GM13977 (cell line): ENCODE results near the gene FBXW4.

ENCODE experiments used
- DNase-seq: peaks from one replicate; pipeline ENCODE4 v3.0.0; 2012; ENCODE audit warnings: low spot score
- in situ Hi-C: fragments of 300-500 bp; cut with MboI; formaldehyde crosslinking; loops from one replicate; pipeline ENCODE4 v1.12.0; 2022; ENCODE audit warnings: low sequenced_read_pairs, low pct_unique_long_range_greater_than_20kb, mixed read lengths, inconsistent platforms; ENCODE audit not compliant: unreplicated experiment
- TF ChIP-seq, protein P1 (sequence below): IDR thresholded peaks from 2 replicates; pipeline ENCODE4 v1.5.1; 2012; ENCODE audit warnings: mild to moderate bottlenecking, control low read depth; ENCODE audit not compliant: insufficient read depth; ENCODE audit errors: extremely low read depth, missing control alignments

Gene FBXW4

DNA sequence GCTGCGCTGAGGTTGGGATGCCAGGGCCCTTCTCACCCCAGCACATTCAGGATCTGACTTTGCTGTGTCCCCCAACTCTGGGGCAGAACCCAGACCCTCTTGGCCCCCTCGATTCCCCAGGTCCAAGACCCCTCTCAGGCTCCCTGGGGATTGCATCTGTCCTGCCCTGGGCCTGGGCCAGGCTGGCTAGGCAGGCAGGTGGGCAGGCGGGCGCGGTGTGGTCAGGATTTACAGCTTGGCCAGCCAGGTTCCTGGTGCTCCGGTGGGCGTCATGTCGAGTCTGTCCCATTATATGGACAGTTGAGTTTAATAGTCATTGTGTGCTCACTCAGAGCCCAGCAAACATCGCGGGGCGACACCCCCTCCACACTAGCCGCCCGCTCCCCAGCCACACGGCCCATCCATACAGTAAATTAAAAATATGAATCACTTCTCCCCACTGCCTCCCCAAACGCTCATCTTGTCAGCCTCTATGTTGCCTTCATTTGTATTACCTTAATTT, 130.4 kb downstream of the FBXW4 start:
- TF ChIP-seq, protein P1, sequence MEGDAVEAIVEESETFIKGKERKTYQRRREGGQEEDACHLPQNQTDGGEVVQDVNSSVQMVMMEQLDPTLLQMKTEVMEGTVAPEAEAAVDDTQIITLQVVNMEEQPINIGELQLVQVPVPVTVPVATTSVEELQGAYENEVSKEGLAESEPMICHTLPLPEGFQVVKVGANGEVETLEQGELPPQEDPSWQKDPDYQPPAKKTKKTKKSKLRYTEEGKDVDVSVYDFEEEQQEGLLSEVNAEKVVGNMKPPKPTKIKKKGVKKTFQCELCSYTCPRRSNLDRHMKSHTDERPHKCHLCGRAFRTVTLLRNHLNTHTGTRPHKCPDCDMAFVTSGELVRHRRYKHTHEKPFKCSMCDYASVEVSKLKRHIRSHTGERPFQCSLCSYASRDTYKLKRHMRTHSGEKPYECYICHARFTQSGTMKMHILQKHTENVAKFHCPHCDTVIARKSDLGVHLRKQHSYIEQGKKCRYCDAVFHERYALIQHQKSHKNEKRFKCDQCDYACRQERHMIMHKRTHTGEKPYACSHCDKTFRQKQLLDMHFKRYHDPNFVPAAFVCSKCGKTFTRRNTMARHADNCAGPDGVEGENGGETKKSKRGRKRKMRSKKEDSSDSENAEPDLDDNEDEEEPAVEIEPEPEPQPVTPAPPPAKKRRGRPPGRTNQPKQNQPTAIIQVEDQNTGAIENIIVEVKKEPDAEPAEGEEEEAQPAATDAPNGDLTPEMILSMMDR = no peak
- in situ Hi-C loops = loop anchor here (25.0 kb wide), 2 partner anchors 252 to 352 kb away; no protein-coding TSS in a partner anchor

DNA sequence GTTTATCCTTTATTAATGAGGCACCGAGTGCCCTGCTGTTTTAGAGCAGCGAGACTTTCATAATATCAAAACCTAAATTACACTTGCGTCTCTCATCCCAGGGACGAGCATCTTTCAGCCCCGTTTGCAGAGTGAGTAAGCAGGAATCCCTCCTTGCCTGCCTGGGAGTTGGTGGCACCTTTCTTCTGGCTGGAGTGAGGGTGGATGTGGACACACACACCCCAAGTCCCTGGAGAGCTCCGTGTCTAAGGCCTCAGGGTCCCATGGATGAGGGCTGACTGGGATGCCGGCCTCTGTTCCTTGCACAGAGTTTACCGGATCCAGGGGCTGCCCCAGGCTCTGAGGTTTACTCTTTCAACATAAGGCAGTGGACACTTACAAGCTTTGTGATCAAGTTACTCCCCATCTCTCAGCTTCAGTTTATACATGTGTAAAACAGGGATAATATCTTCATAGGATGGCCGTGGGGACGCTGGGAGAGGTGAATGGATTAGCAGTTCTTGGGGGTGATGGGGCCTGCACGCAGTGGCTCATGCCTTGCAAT, 131.4 kb downstream of the FBXW4 start:
- no peak for DNase-seq
- TF ChIP-seq, protein P1 = no peak
- in situ Hi-C loops = loop anchor here (25.0 kb wide), 2 partner anchors 251 to 351 kb away; no protein-coding TSS in a partner anchor

More for the DNA sequence above, 130.4 kb downstream of the FBXW4 start:
- DNase-seq = no peak

DNA sequence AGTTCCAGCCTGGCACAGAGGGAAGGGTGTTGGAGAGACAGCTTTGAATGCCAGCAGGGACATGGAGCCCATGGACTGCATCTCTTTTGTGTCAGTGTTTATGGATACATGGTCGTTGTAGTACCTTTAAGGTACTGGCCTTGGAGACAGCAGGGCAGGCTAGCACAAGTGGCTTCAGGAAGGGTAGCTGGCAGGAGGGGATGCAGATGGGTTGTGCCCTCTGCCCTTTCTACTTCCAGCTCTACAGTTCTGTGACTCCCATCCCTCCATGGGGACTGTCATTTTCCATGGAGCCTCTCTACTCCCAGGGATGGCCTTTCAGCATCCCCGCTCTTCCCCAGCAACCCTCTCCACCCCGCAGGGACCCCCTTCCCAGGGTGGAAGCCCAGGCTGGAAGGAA, 132.0 kb downstream of the FBXW4 start:
- in situ Hi-C loops = loop anchor here (25.0 kb wide), 2 partner anchors 251 to 351 kb away; no protein-coding TSS in a partner anchor
- TF ChIP-seq, protein P1 = no peak
- DNase-seq = no peak

DNA sequence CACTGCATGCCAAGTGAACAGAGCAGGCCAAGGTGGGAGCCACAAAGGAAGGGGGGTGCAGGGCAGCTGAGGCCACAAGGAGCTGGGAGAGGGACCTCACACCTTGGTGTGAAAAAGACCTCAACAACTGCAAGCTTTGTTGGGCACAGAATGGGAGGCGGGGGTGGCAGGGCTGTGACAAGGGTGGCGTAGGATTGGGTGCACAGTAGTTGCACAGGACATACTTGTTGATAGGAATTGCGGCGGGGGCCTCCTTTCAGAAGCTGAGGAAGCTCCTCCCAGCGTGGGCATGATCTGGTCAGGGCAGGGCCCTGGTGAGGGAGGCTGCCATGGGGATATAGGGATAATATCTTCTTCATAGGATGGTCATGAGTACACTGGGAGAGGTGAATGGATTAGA, 132.7 kb downstream of the FBXW4 start:
- TF ChIP-seq, protein P1 = no peak
- in situ Hi-C loops = loop anchor here (25.0 kb wide), 2 partner anchors 250 to 350 kb away; no protein-coding TSS in a partner anchor
- no peak for DNase-seq

DNA sequence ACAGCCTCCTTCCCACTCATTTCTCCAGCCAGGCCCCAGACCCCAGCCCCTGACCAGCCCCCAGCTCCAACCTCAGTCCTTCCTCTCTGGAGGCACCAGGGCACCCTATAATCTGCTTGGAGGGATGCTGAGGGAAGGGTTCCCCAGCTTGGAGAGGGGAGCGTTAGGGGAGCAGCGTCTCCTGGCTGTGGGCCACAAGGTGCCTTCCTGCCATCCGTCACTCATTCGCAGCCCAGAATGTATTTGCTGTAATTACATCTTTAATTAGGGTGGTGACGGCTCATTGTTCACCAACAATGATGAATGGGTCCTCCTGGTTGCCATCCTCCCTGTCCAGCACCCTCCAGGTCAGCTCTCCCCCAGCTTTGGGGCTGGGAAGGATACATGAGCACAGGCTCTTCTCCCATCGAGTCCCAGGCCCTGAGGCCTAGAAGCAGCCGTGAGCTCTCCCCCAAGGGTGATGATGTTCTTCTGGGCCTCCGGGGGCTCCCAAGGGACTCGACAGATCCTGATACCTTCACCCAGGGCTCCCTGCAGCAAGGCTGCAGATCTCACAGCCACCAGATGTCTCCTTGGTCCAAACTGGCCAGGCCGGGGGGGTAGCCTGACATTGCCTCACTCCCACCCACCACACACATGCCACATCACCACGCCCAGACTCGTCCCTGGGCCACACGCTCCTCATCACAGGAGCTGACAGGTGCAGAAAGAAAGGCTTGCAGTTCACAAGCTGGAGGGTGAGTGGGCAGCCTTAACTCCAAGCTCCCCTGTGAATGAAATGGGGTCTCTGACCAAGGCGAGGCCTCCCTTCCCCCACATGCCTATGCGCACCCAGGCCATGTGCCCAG, 133.7 kb downstream of the FBXW4 start:
- no peak for DNase-seq
- TF ChIP-seq, protein P1 = no peak
- in situ Hi-C loops = loop anchor here (25.0 kb wide), 2 partner anchors 249 to 349 kb away; no protein-coding TSS in a partner anchor
